ENCODE measurements around the gene OR2AE1.

OR2AE1 gene

DNA sequence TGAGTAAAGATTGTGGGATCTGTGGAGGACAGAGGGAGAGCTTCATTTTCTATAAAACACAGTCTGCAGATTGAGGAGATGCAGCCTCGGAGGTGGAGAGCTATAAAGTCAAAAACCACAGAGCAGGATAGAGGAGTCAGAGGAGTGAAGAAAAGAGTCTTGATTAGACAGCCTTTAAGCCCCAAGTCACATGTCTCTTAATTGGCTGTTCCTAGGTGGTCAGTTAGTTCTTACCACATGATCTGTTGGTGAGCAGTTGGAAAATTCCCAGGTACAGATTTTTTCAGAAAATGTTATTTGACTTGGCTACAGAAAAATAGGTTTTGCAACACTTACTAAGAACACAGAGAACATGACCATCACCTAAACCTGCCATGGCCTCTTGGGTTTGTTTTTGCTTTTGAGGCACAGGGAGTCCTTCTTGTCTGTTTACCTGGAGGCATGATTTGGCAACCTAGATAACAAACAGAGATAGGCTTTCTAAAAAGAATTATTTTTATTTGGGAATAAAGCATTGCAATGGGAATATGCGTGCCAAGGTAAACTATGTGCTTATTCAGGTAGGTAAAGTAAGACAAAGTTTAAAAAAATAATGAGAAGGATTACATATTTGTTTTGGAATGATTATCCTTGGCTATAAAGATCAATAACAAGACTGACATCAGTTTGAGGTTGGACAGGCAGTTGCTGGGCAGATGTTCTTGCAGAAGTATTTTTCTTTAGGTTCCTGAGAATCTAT, 49.6 kb downstream of the OR2AE1 start:
- TF ChIP-seq POLR2AphosphoS5 (IDR thresholded peaks at IDR 0.05; ENCODE audit: low read depth, low read length) = no peak
- TF ChIP-seq TAF1 (IDR thresholded peaks at IDR 0.05; ENCODE audit: low read depth, low read length) = no peak
- TF ChIP-seq PAX5 (IDR thresholded peaks at IDR 0.05; ENCODE audit: insufficient read depth, low read length, severe bottlenecking) = no peak
- no peak for TF ChIP-seq POU2F2 (IDR thresholded peaks at IDR 0.05; ENCODE audit: low read depth, low read length)
- FAIRE-seq = no peak
- DNase-seq (ENCODE audit: insufficient read length, low spot score) = no peak
